K562 (cell line): ENCODE data around the gene ANAPC5. TPM values are rescaled to one million over a fixed set of nuclear protein-coding genes. Genes with fewer than 3 reads are reported as not detected.

Experiments
- ATAC-seq: fragments of 200-7000 bp; cut with Tn5 transposase; 3 replicates; pipeline ENCODE4 v1.9.1; 2020; ENCODE audit warnings: moderate library complexity
- BruUV-seq: library from RNA; stranded (reverse); fragments of 400-500 nt; replicated peaks from 2 replicates; lab custom pipeline; 2021; lab: Mats Ljungman, UMichigan
- CTCF ChIA-PET: fragments of 300-600 bp; formaldehyde crosslinking; extraction: SDS; loops from one replicate; lab custom pipeline; 2021; ENCODE audit warnings: low intra/inter-chr PET ratio; lab: Yijun Ruan, JAX
- POLR2A ChIA-PET: fragments of 300-600, 350-650 bp; sonication (Branson Sonifier 250); formaldehyde crosslinking; extraction: SDS; loops from one replicate; lab custom pipeline; 2021; ENCODE audit warnings: antibody characterized with exemption, inconsistent platforms; lab: Yijun Ruan, JAX
- DNase-seq, 4 experiments: peaks; one replicate each; pipeline versions ENCODE4 v3.0.0 to v3.0.0-alpha.2; 2011 to 2018; ENCODE audit warnings: low spot score in 3 of 4, mixed read lengths in 3 of 4; ENCODE audit errors: extremely low read depth in 1 of 4
- FAIRE-seq: peaks from 2 replicates; lab custom pipeline; 2011; peaks lifted over from hg19 to GRCh38; lab: Jason Lieb, UNC
- H2AFZ ChIP-seq: 2 replicates; pipeline ENCODE4 v1.6.0; 2011; ENCODE audit warnings: low read depth, low read length, control low read depth, inconsistent platforms
- H3K27ac ChIP-seq: fragments of 200-600 bp; 3 replicates; pipeline ENCODE4 v1.8.0; 2011; ENCODE audit warnings: low read depth, mild to moderate bottlenecking, control low read depth, inconsistent platforms, low read length, moderate library complexity, mixed read lengths; ENCODE audit errors: extremely low read depth
- H3K27me3 ChIP-seq, 2 experiments: fragments of 300-600 bp in 1 of 2; 2 replicates in 1 of 2; 3 replicates in 1 of 2; pipeline versions ENCODE4 v1.6.0 to v1.8.0; 2011; ENCODE audit warnings: inconsistent platforms in 2 of 2, low read length in 2 of 2, mild to moderate bottlenecking in 1 of 2, mixed read lengths in 1 of 2, moderate library complexity in 1 of 2; ENCODE audit not compliant: control insufficient read depth in 2 of 2, insufficient read depth in 2 of 2
- H3K36me3 ChIP-seq: fragments of 300-600 bp; 3 replicates; pipeline ENCODE4 v1.8.0; 2011; ENCODE audit warnings: mild to moderate bottlenecking, low read length, inconsistent platforms; ENCODE audit not compliant: control insufficient read depth, insufficient read depth
- H3K4me1 ChIP-seq, 2 experiments: fragments of 200-600 bp in 1 of 2; replicated peaks in 1 of 2; 2 replicates in 1 of 2; 3 replicates in 1 of 2; pipeline versions ENCODE4 v1.5.1 to v1.8.0; 2011; ENCODE audit warnings: inconsistent platforms in 2 of 2, low read length in 2 of 2, mild to moderate bottlenecking in 1 of 2, mixed read lengths in 1 of 2, moderate library complexity in 1 of 2; ENCODE audit not compliant: control insufficient read depth in 2 of 2, insufficient read depth in 2 of 2
- H3K4me2 ChIP-seq: 2 replicates; pipeline ENCODE4 v1.6.1; 2011; ENCODE audit warnings: low read length, control low read depth, inconsistent platforms, mixed read lengths; ENCODE audit not compliant: insufficient read depth
- H3K4me3 ChIP-seq: fragments of 200-600 bp; sonication (generic), shearing (Covaris generic); 2 replicates; pipeline ENCODE4 v1.5.1; 2016; ENCODE audit warnings: control low read depth, inconsistent platforms
- H3K79me2 ChIP-seq: fragments of 200-600 bp; 3 replicates; pipeline ENCODE4 v1.8.0; 2011; ENCODE audit warnings: low read length, inconsistent platforms; ENCODE audit not compliant: control insufficient read depth, insufficient read depth
- H3K9ac ChIP-seq, 2 experiments: 2 replicates each; pipeline versions ENCODE4 v1.6.0 to v1.6.1; 2011; ENCODE audit warnings: low read depth in 2 of 2, low read length in 2 of 2, control low read depth in 1 of 2, inconsistent platforms in 1 of 2, mild to moderate bottlenecking in 1 of 2, mixed read lengths in 1 of 2; ENCODE audit not compliant: insufficient read depth in 1 of 2
- H3K9me1 ChIP-seq: one replicate; pipeline ENCODE4 v1.6.0; 2011; ENCODE audit warnings: inconsistent platforms, mild to moderate bottlenecking, low read length, moderate library complexity; ENCODE audit not compliant: control insufficient read depth, insufficient read depth
- H3K9me3 ChIP-seq: replicated peaks from 2 replicates; pipeline ENCODE4 v1.5.1; 2011; ENCODE audit warnings: low read depth, low read length, inconsistent platforms; ENCODE audit not compliant: control insufficient read depth, insufficient read depth
- H4K20me1 ChIP-seq: replicated peaks from 2 replicates; pipeline ENCODE4 v1.6.1; 2011; ENCODE audit warnings: low read length, inconsistent platforms, mixed read lengths; ENCODE audit not compliant: control insufficient read depth, insufficient read depth
- CBFA2T3 ChIP-seq: fragments of 450-650 bp; IDR thresholded peaks from 2 replicates; pipeline ENCODE4 v1.6.1; 2017
- EP300 ChIP-seq: IDR thresholded peaks from 2 replicates; pipeline ENCODE4 v1.6.1; 2012; ENCODE audit warnings: low read length, improper control_type of control experiment
- GTF2E2 ChIP-seq: fragments of 200-800 bp; sonication (Bioruptor generic); IDR thresholded peaks from 2 replicates; pipeline ENCODE4 v1.6.1; 2016; ENCODE audit warnings: missing genetic modification characterization, missing compliant biosample characterization
- HNRNPLL ChIP-seq: fragments of 200-400 bp; formaldehyde crosslinking; IDR thresholded peaks from 2 replicates; pipeline ENCODE4 v1.6.1; 2017; ENCODE audit warnings: low read length, low read depth, mild to moderate bottlenecking; ENCODE audit not compliant: poor library complexity, severe bottlenecking
- MEF2A ChIP-seq: IDR thresholded peaks from 2 replicates; pipeline ENCODE4 v1.6.1; 2011; ENCODE audit warnings: low read depth, mild to moderate bottlenecking, low read length, moderate library complexity; ENCODE audit not compliant: control insufficient read depth
- MXI1 ChIP-seq: IDR thresholded peaks from 2 replicates; pipeline ENCODE4 v1.6.1; 2011; ENCODE audit warnings: low read depth, mild to moderate bottlenecking, improper control_type of control experiment, low read length
- PHB2 ChIP-seq: fragments of 450-650 bp; IDR thresholded peaks from 2 replicates; pipeline ENCODE4 v1.6.1; 2017; ENCODE audit warnings: low read depth
- POLR3G ChIP-seq: IDR thresholded peaks from 2 replicates; pipeline ENCODE4 v1.6.1; 2011; ENCODE audit not compliant: insufficient read length, insufficient replicate concordance; ENCODE audit errors: extremely low read depth
- RFX5 ChIP-seq: IDR thresholded peaks from 2 replicates; pipeline ENCODE4 v1.6.1; 2011; ENCODE audit warnings: low read depth, mild to moderate bottlenecking, improper control_type of control experiment, low read length
- RNF2 ChIP-seq: sonication (generic); IDR thresholded peaks from 2 replicates; pipeline ENCODE4 v1.6.1; 2016
- SMARCE1 ChIP-seq: fragments of 450-650 bp; IDR thresholded peaks from 2 replicates; pipeline ENCODE4 v1.7.1; 2016; ENCODE audit warnings: mild to moderate bottlenecking
- SMC3 ChIP-seq: conservative IDR thresholded peaks from 2 replicates; pipeline ENCODE4 v1.6.1; 2011; ENCODE audit warnings: low read depth, low read length, improper control_type of control experiment; ENCODE audit not compliant: insufficient read depth
- U2AF1 ChIP-seq: fragments of 200-400 bp; formaldehyde crosslinking; optimal IDR thresholded peaks from 2 replicates; pipeline ENCODE3; 2017; ENCODE audit warnings: mild to moderate bottlenecking, low read depth, low read length, moderate library complexity
- WGBS: fragments of 100-300 bp; shearing (Covaris generic); methylation state at CpG from one replicate; pipeline ENCODE4 v1.1.6; 2016; ENCODE audit warnings: low coverage, mixed read lengths; ENCODE audit not compliant: insufficient coverage; ENCODE audit errors: missing lambda C conversion rate; 5-methylcytosine and 5-hydroxymethylcytosine counted together
- in situ Hi-C: fragments of 300-500 bp; cut with MboI; formaldehyde crosslinking; loops from 4 replicates; pipeline ENCODE4 v1.15.0; 2018; ENCODE audit warnings: inconsistent platforms, mixed read lengths
- intact Hi-C: fragments of 100-400 bp; cut with micrococcal nuclease; formaldehyde crosslinking; loops from 2 replicates; pipeline ENCODE4 v1.14.2; 2022
- polyA plus RNA-seq, 8 experiments: library from polyadenylated mRNA; depleted of rRNA in 4 of 8; stranded (reverse) in 5 of 8; unstranded in 3 of 8; fragments of >200 nt; fragmentation: Nextera tagmentation in 2 of 8; fragmentation: Illumina TruSeq in 1 of 8; extraction: Ambion mirVana in 2 of 8; extraction: Trizol in 1 of 8; gene quantifications; 2 replicates each; pipeline versions ENCODE4 v1.2.1 to v1.2.3, GENCODE V29; 2011 to 2014; ENCODE audit warnings: inconsistent platforms in 1 of 8, missing spikeins in 1 of 8
- total RNA-seq, 7 experiments: library from RNA; depleted of rRNA in 6 of 7; stranded (reverse); fragments of >200 nt in 6 of 7; fragmentation: Illumina TruSeq in 2 of 7; extraction: Trizol in 2 of 7; gene quantifications; 2 replicates each; pipeline versions ENCODE4 v1.2.1 to v1.2.3, GENCODE V29; 2011 to 2021; ENCODE audit warnings: low replicate concordance in 1 of 7
- TF ChIP-seq, protein P1 (sequence below): fragments of 250-450 bp; sonication (Bioruptor Pico); IDR thresholded peaks from 2 replicates; pipeline ENCODE4 v1.8.0; 2022; ENCODE audit warnings: inconsistent platforms, mild to moderate bottlenecking, moderate library complexity, borderline replicate concordance
- TF ChIP-seq, protein P2 (sequence below): fragments of 450-650 bp; IDR thresholded peaks from 2 replicates; pipeline ENCODE4 v1.6.1; 2014; ENCODE audit warnings: low read depth, mild to moderate bottlenecking, moderate library complexity, borderline replicate concordance
- TF ChIP-seq, protein P3 (sequence below): fragments of 200-800 bp; sonication (Bioruptor generic); IDR thresholded peaks from 2 replicates; pipeline ENCODE4 v1.6.1; 2016; ENCODE audit warnings: missing genetic modification characterization, missing compliant biosample characterization

Gene ANAPC5
- total and polyA plus RNA-seq, 9 of the 15 experiments (the other 6 are each of a cell fraction or from before 2014, with no cell fraction given): 136 to 315 (median 197) TPM

DNA sequence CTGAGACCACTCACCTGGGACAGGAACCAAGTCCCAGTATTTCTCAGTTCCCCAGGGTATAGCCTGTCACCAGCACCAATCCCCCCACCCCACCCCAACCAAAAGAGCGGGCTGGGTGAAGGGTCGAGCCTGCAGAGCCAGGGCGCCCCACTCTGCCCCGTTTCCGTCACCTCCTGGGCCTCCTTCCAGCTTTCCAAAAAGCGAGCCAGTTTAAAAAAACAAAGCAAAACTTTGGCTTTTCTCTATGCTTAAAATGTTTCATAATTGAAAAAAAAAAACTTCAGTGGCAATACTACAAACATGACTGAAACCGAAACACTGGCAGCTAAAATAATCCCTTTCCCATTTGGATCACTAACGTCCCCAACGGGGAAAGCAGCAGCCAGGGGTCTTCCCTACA is 63.2 kb downstream of the ANAPC5 start:
- WGBS: 78% methylated on average over 8 of the region's 9 CpGs
- in situ Hi-C loops (no loop called here), intact Hi-C loops (no loop called here)
- H3K9me3 ChIP-seq: no peaks in the 10 kb centered on the region
- DNase-seq (peak in 1 of 4 experiments; percentile 8), ATAC-seq (no peak), FAIRE-seq (no peak)
- no peak overlapping the region for H3K27ac ChIP-seq
- peaks cover 16% of the 10 kb centered on the region; the same call in 2 of the 3 replicates for H3K79me2 ChIP-seq
- no peaks in the 10 kb centered on the region for H3K27me3 ChIP-seq
- BruUV-seq: no TSS peak
- peaks cover 18% of the 10 kb centered on the region for H4K20me1 ChIP-seq
- peaks cover 30% of the 10 kb centered on the region; the same call in 2 of the 3 replicates for H3K36me3 ChIP-seq
- POLR2A ChIA-PET: interaction anchor here (0.6 to 1.8 kb wide), 6 partner anchors 8 to 149 kb away, joined by 3 to 6 read pairs (median 3); partner anchors contain the start of gene CAMKK2
- TF ChIP-seq, protein P1, sequence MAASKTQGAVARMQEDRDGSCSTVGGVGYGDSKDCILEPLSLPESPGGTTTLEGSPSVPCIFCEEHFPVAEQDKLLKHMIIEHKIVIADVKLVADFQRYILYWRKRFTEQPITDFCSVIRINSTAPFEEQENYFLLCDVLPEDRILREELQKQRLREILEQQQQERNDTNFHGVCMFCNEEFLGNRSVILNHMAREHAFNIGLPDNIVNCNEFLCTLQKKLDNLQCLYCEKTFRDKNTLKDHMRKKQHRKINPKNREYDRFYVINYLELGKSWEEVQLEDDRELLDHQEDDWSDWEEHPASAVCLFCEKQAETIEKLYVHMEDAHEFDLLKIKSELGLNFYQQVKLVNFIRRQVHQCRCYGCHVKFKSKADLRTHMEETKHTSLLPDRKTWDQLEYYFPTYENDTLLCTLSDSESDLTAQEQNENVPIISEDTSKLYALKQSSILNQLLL (CRISPR knock-in tag): no peak
- TF ChIP-seq MXI1 (no peak), EP300 (no peak), HNRNPLL (no peak), SMARCE1 (no peak), GTF2E2 (tag) (no peak), SMC3 (no peak), CBFA2T3 (no peak), MEF2A (no peak), POLR3G (no peak), PHB2 (no peak), RFX5 (no peak), RNF2 (no peak), U2AF1 (no peak)
- TF ChIP-seq, protein P2, sequence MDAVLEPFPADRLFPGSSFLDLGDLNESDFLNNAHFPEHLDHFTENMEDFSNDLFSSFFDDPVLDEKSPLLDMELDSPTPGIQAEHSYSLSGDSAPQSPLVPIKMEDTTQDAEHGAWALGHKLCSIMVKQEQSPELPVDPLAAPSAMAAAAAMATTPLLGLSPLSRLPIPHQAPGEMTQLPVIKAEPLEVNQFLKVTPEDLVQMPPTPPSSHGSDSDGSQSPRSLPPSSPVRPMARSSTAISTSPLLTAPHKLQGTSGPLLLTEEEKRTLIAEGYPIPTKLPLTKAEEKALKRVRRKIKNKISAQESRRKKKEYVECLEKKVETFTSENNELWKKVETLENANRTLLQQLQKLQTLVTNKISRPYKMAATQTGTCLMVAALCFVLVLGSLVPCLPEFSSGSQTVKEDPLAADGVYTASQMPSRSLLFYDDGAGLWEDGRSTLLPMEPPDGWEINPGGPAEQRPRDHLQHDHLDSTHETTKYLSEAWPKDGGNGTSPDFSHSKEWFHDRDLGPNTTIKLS: no peak
- TF ChIP-seq, protein P3, sequence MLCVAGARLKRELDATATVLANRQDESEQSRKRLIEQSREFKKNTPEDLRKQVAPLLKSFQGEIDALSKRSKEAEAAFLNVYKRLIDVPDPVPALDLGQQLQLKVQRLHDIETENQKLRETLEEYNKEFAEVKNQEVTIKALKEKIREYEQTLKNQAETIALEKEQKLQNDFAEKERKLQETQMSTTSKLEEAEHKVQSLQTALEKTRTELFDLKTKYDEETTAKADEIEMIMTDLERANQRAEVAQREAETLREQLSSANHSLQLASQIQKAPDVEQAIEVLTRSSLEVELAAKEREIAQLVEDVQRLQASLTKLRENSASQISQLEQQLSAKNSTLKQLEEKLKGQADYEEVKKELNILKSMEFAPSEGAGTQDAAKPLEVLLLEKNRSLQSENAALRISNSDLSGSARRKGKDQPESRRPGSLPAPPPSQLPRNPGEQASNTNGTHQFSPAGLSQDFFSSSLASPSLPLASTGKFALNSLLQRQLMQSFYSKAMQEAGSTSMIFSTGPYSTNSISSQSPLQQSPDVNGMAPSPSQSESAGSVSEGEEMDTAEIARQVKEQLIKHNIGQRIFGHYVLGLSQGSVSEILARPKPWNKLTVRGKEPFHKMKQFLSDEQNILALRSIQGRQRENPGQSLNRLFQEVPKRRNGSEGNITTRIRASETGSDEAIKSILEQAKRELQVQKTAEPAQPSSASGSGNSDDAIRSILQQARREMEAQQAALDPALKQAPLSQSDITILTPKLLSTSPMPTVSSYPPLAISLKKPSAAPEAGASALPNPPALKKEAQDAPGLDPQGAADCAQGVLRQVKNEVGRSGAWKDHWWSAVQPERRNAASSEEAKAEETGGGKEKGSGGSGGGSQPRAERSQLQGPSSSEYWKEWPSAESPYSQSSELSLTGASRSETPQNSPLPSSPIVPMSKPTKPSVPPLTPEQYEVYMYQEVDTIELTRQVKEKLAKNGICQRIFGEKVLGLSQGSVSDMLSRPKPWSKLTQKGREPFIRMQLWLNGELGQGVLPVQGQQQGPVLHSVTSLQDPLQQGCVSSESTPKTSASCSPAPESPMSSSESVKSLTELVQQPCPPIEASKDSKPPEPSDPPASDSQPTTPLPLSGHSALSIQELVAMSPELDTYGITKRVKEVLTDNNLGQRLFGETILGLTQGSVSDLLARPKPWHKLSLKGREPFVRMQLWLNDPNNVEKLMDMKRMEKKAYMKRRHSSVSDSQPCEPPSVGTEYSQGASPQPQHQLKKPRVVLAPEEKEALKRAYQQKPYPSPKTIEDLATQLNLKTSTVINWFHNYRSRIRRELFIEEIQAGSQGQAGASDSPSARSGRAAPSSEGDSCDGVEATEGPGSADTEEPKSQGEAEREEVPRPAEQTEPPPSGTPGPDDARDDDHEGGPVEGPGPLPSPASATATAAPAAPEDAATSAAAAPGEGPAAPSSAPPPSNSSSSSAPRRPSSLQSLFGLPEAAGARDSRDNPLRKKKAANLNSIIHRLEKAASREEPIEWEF (CRISPR knock-in tag): no peak
- H3K4me3 ChIP-seq: no peak overlapping the region
- no peak overlapping the region for H2AFZ ChIP-seq
- CTCF ChIA-PET: no interaction called here
- no peak overlapping the region for H3K4me2 ChIP-seq
- H3K9ac ChIP-seq: no peak overlapping the region
- no peaks in the 10 kb centered on the region for H3K9me1 ChIP-seq
- H3K4me1 ChIP-seq: peaks cover 2 to 5% of the 10 kb centered on the region in 2 experiments; a peak in 2 of 5 replicates
